Fibroblast of gingiva (primary cell): ENCODE results near the gene SLC25A47.
"Not testable (repeated sequence)": the region's sequence is repeated elsewhere in the genome, so short reads cannot be mapped to it uniquely, and the experiment has no call there.

ENCODE experiments used
- DNase-seq: peaks from one replicate; pipeline ENCODE4 v3.0.0-alpha.2; 2011; ENCODE audit warnings: low read depth

The SLC25A47 gene

GRCh38 chr14:100325231-100325632, 2.1 kb downstream of the SLC25A47 start:
- no peak for DNase-seq

- no peak for DNase-seq
Measured at GRCh38 chr14:100325958-100326357, 2.8 kb downstream of the SLC25A47 start.

GRCh38 chr14:100327128-100327527, 4.0 kb downstream of the SLC25A47 start:
- DNase-seq = no peak

- DNase-seq = no peak
Measured at GRCh38 chr14:100328495-100329163, 5.5 kb downstream of the SLC25A47 start.

GRCh38 chr14:100329233-100330006, 6.3 kb downstream of the SLC25A47 start:
- no peak for DNase-seq

- DNase-seq = no peak
Measured at GRCh38 chr14:100330007-100330344, 6.8 kb downstream of the SLC25A47 start.

- no peak for DNase-seq
Measured at GRCh38 chr14:100330388-100330931, 7.3 kb downstream of the SLC25A47 start.

GRCh38 chr14:100332071-100332639, 9.0 kb downstream of the SLC25A47 start:
- DNase-seq = no peak

- DNase-seq = no peak
Measured at GRCh38 chr14:100332797-100333196, 9.7 kb downstream of the SLC25A47 start.

GRCh38 chr14:100333311-100333710, 10.2 kb downstream of the SLC25A47 start:
- no peak for DNase-seq

GRCh38 chr14:100333827-100334226, 10.7 kb downstream of the SLC25A47 start:
- DNase-seq = no peak

- DNase-seq = no peak
Measured at GRCh38 chr14:100334904-100335303, 11.8 kb downstream of the SLC25A47 start.

- DNase-seq = no peak
Measured at GRCh38 chr14:100336618-100337530, 13.7 kb downstream of the SLC25A47 start.

GRCh38 chr14:100339766-100340422, 16.8 kb downstream of the SLC25A47 start:
- no peak for DNase-seq

- DNase-seq = no peak
Measured at GRCh38 chr14:100340423-100340813, 17.3 kb downstream of the SLC25A47 start.

GRCh38 chr14:100341301-100342031, 18.3 kb downstream of the SLC25A47 start:
- DNase-seq = peak; percentile 77

- no peak for DNase-seq
Measured at GRCh38 chr14:100342195-100342594, 19.1 kb downstream of the SLC25A47 start.

GRCh38 chr14:100342826-100343225, 19.7 kb downstream of the SLC25A47 start:
- DNase-seq = not testable (repeated sequence)

GRCh38 chr14:100344657-100345056, 21.5 kb downstream of the SLC25A47 start:
- DNase-seq = not testable (repeated sequence)

GRCh38 chr14:100345711-100346110, 22.6 kb downstream of the SLC25A47 start:
- no peak for DNase-seq
